Neural cell (in vitro differentiated cells): Measurements from ENCODE around the gene TRMT44. TPM values are rescaled to one million over a fixed set of nuclear protein-coding genes. Genes with fewer than 3 reads are reported as not detected.

Experiments used
- H2AFZ ChIP-seq: fragments of 200-600, 300-800 bp; sonication (generic), shearing (Covaris generic); 2 replicates; pipeline ENCODE4 v1.6.0; 2014; ENCODE audit warnings: low read depth, mild to moderate bottlenecking, antibody characterized with exemption, low read length, moderate library complexity
- H3F3A ChIP-seq: fragments of 200-600 bp; shearing (Covaris generic); 2 replicates; pipeline ENCODE4 v1.6.1; 2016; ENCODE audit warnings: mild to moderate bottlenecking, moderate library complexity, mixed read lengths, antibody characterized with exemption, low read length; ENCODE audit not compliant: insufficient read depth, poor library complexity, severe bottlenecking
- H3K27ac ChIP-seq: fragments of 200-600, 300-800 bp; sonication (generic), shearing (Covaris generic); 2 replicates; pipeline ENCODE4 v1.5.1; 2014; ENCODE audit warnings: mild to moderate bottlenecking, low read length, moderate library complexity
- H3K27me3 ChIP-seq: fragments of 300-800, 200-600 bp; sonication (generic), shearing (Covaris generic); 2 replicates; pipeline ENCODE4 v1.6.0; 2014; ENCODE audit warnings: mild to moderate bottlenecking, low read depth, low read length, moderate library complexity; ENCODE audit not compliant: insufficient read depth
- H3K36me3 ChIP-seq: fragments of 300-800, 200-600 bp; sonication (generic), shearing (Covaris generic); 2 replicates; pipeline ENCODE4 v1.5.1; 2014; ENCODE audit warnings: mild to moderate bottlenecking, antibody characterized with exemption, low read length, moderate library complexity; ENCODE audit not compliant: insufficient read depth
- H3K4me2 ChIP-seq: fragments of 300-800, 200-600 bp; sonication (generic), shearing (Covaris generic); 2 replicates; pipeline ENCODE4 v1.6.0; 2014; ENCODE audit warnings: mild to moderate bottlenecking, low read length
- H3K4me3 ChIP-seq: fragments of 300-800, 200-600 bp; sonication (generic), shearing (Covaris generic); 2 replicates; pipeline ENCODE4 v1.5.1; 2014; ENCODE audit warnings: mild to moderate bottlenecking, low read length, moderate library complexity
- H3K79me2 ChIP-seq: fragments of 200-600 bp; shearing (Covaris generic); replicated peaks from 2 replicates; pipeline ENCODE4 v1.6.0; 2014; ENCODE audit warnings: mild to moderate bottlenecking, low read length, moderate library complexity; ENCODE audit not compliant: insufficient read depth
- H3K9ac ChIP-seq: fragments of 300-800, 200-600 bp; sonication (generic), shearing (Covaris generic); 2 replicates; pipeline ENCODE4 v1.6.1; 2016; ENCODE audit warnings: mild to moderate bottlenecking, low read length, mixed read lengths
- H3K9me2 ChIP-seq: fragments of 200-600 bp; shearing (Covaris generic); 2 replicates; pipeline ENCODE4 v1.6.1; 2016; ENCODE audit warnings: mild to moderate bottlenecking, low read length, mixed read lengths; ENCODE audit not compliant: insufficient read depth
- H3K9me3 ChIP-seq: fragments of 200-600, 300-800 bp; sonication (generic), shearing (Covaris generic); 2 replicates; pipeline ENCODE4 v1.6.1; 2016; ENCODE audit warnings: mild to moderate bottlenecking, mixed run types, low read length, moderate library complexity, mixed read lengths
- H4K20me1 ChIP-seq: fragments of 200-600 bp; shearing (Covaris generic); 2 replicates; pipeline ENCODE4 v1.6.1; 2016; ENCODE audit warnings: mild to moderate bottlenecking, mixed run types; ENCODE audit not compliant: insufficient read depth
- EP300 ChIP-seq: fragments of 450-650 bp; conservative IDR thresholded peaks from 2 replicates; pipeline ENCODE4 v1.6.1; 2014; ENCODE audit warnings: antibody characterized with exemption, mild to moderate bottlenecking, moderate library complexity; ENCODE audit not compliant: poor library complexity, severe bottlenecking
- EZH2 ChIP-seq: fragments of 200-600, 300-800 bp; shearing (Covaris generic), sonication (generic); IDR thresholded peaks from 2 replicates; pipeline ENCODE4 v1.6.1; 2014; ENCODE audit warnings: antibody characterized with exemption, low read length, borderline replicate concordance, mild to moderate bottlenecking; ENCODE audit not compliant: insufficient read depth, poor library complexity, severe bottlenecking
- MXI1 ChIP-seq: fragments of 450-650 bp; conservative IDR thresholded peaks from 2 replicates; pipeline ENCODE4 v1.6.1; 2014; ENCODE audit warnings: antibody characterized with exemption, mild to moderate bottlenecking; ENCODE audit not compliant: poor library complexity, severe bottlenecking
- POLR2AphosphoS5 ChIP-seq: IDR thresholded peaks from 2 replicates; pipeline ENCODE4 v1.6.1; 2012
- RAD21 ChIP-seq: fragments of 450-650 bp; conservative IDR thresholded peaks from 2 replicates; pipeline ENCODE4 v1.6.1; 2014; ENCODE audit warnings: antibody characterized with exemption, mild to moderate bottlenecking, moderate library complexity
- SMC3 ChIP-seq: fragments of 450-650 bp; conservative IDR thresholded peaks from 2 replicates; pipeline ENCODE4 v1.6.1; 2014; ENCODE audit warnings: antibody characterized with exemption, mild to moderate bottlenecking, moderate library complexity; ENCODE audit not compliant: poor library complexity
- TAF1 ChIP-seq: IDR thresholded peaks from 2 replicates; pipeline ENCODE4 v1.6.1; 2012; ENCODE audit warnings: low read depth
- polyA plus RNA-seq: library from polyadenylated mRNA; depleted of rRNA; stranded (reverse); fragments of >200 nt; gene quantifications from 2 replicates; pipeline ENCODE4 v1.2.3, GENCODE V29; 2014
- TF ChIP-seq, protein P1 (sequence below): fragments of 450-650 bp; IDR thresholded peaks from 2 replicates; pipeline ENCODE4 v1.5.1; 2014; ENCODE audit warnings: antibody characterized with exemption, mild to moderate bottlenecking, moderate library complexity; ENCODE audit not compliant: poor library complexity, severe bottlenecking
- TF ChIP-seq, protein P2 (sequence below): IDR thresholded peaks from 2 replicates; pipeline ENCODE4 v1.6.1; 2012; ENCODE audit warnings: borderline replicate concordance

Gene TRMT44
- polyA plus RNA-seq, 1 donor from 2014 or later = 20.6 TPM

GRCh38 chr4:8507196-8507570, 66.6 kb downstream of the TRMT44 start:
- no peak overlapping the region for H3K4me3 ChIP-seq
- no peak overlapping the region for H3K4me2 ChIP-seq
- no peaks in the 10 kb centered on the region for H3K9me3 ChIP-seq
- H3F3A ChIP-seq = no peaks in the 10 kb centered on the region
- no peak overlapping the region for H2AFZ ChIP-seq
- no peak overlapping the region for H3K9ac ChIP-seq
- TF ChIP-seq RAD21 (no peak), MXI1 (no peak), EP300 (no peak)
- TF ChIP-seq, protein P1, sequence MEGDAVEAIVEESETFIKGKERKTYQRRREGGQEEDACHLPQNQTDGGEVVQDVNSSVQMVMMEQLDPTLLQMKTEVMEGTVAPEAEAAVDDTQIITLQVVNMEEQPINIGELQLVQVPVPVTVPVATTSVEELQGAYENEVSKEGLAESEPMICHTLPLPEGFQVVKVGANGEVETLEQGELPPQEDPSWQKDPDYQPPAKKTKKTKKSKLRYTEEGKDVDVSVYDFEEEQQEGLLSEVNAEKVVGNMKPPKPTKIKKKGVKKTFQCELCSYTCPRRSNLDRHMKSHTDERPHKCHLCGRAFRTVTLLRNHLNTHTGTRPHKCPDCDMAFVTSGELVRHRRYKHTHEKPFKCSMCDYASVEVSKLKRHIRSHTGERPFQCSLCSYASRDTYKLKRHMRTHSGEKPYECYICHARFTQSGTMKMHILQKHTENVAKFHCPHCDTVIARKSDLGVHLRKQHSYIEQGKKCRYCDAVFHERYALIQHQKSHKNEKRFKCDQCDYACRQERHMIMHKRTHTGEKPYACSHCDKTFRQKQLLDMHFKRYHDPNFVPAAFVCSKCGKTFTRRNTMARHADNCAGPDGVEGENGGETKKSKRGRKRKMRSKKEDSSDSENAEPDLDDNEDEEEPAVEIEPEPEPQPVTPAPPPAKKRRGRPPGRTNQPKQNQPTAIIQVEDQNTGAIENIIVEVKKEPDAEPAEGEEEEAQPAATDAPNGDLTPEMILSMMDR = no peak
- H3K27ac ChIP-seq = no peak overlapping the region
- H3K79me2 ChIP-seq = no peaks in the 10 kb centered on the region
- H4K20me1 ChIP-seq = no peaks in the 10 kb centered on the region
- H3K36me3 ChIP-seq = no peaks in the 10 kb centered on the region
- H3K9me2 ChIP-seq = no peaks in the 10 kb centered on the region
- H3K27me3 ChIP-seq = no peaks in the 10 kb centered on the region

DNA sequence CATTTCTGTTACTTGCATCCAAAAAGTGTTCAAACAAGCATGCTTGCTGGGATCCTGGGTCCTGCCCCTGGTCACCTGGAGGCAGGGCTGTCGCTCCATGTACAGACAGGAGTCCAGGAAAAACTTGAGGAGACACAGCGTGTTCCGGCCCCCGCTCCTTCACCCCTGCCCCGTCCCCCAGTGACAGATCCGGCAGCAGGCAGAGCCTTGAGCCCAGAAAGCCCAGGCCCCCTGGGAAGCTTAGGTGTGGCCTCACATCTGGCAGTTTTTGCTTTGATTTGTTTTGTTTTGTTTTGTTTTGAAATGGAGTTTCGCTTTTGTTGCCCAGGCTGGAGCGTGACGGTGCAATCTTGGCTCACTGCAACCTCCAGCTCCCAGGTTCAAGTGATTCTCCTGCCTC, 67.0 kb downstream of the TRMT44 start:
- H3K27me3 ChIP-seq = no peaks in the 10 kb centered on the region
- H3K79me2 ChIP-seq = no peaks in the 10 kb centered on the region
- no peak overlapping the region for H2AFZ ChIP-seq
- H3K4me2 ChIP-seq = no peak overlapping the region
- no peak overlapping the region for H3K4me3 ChIP-seq
- H3F3A ChIP-seq = no peaks in the 10 kb centered on the region
- H3K9me3 ChIP-seq = no peaks in the 10 kb centered on the region
- H3K36me3 ChIP-seq = no peaks in the 10 kb centered on the region
- no peak overlapping the region for H3K27ac ChIP-seq
- H4K20me1 ChIP-seq = no peaks in the 10 kb centered on the region
- no peaks in the 10 kb centered on the region for H3K9me2 ChIP-seq
- H3K9ac ChIP-seq = no peak overlapping the region
- TF ChIP-seq POLR2AphosphoS5 (no peak), RAD21 (no peak), EZH2 (no peak), MXI1 (no peak), EP300 (no peak), TAF1 (no peak), SMC3 (no peak)
- TF ChIP-seq, protein P1 = no peak
- TF ChIP-seq, protein P2, sequence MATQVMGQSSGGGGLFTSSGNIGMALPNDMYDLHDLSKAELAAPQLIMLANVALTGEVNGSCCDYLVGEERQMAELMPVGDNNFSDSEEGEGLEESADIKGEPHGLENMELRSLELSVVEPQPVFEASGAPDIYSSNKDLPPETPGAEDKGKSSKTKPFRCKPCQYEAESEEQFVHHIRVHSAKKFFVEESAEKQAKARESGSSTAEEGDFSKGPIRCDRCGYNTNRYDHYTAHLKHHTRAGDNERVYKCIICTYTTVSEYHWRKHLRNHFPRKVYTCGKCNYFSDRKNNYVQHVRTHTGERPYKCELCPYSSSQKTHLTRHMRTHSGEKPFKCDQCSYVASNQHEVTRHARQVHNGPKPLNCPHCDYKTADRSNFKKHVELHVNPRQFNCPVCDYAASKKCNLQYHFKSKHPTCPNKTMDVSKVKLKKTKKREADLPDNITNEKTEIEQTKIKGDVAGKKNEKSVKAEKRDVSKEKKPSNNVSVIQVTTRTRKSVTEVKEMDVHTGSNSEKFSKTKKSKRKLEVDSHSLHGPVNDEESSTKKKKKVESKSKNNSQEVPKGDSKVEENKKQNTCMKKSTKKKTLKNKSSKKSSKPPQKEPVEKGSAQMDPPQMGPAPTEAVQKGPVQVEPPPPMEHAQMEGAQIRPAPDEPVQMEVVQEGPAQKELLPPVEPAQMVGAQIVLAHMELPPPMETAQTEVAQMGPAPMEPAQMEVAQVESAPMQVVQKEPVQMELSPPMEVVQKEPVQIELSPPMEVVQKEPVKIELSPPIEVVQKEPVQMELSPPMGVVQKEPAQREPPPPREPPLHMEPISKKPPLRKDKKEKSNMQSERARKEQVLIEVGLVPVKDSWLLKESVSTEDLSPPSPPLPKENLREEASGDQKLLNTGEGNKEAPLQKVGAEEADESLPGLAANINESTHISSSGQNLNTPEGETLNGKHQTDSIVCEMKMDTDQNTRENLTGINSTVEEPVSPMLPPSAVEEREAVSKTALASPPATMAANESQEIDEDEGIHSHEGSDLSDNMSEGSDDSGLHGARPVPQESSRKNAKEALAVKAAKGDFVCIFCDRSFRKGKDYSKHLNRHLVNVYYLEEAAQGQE = no peak
